ENCODE data around the gene NSD1. TPM values are rescaled to one million over a fixed set of nuclear protein-coding genes. Genes with fewer than 3 reads are reported as not detected.
A peak's percentile ranks its signal among the peaks of the same experiment; 100 is the strongest.

Gene NSD1
- total and polyA plus RNA-seq, 9 of the 15 experiments (the other 6 are each of a cell fraction or from before 2014, with no cell fraction given), result 3.8 to 51.0 (median 24.7) TPM

GRCh38 chr5:177311723-177312648 is 178.4 kb downstream of the NSD1 start, which contains the start of gene MXD3 (continued):
- TF ChIP-seq ADNP (tag; IDR thresholded peaks at IDR 0.05), result no peak
- TF ChIP-seq HIVEP1 (CRISPR knock-in tag; IDR thresholded peaks at IDR 0.05), result no peak
- peak; percentile 79; the same call in 1 of the 2 replicates for TF ChIP-seq JUN (IDR thresholded peaks at IDR 0.05; ENCODE audit: borderline replicate concordance, low read depth, low read length)
- peak; percentile 57; the same call in 1 of the 2 replicates for TF ChIP-seq JUN (CRISPR knock-in tag; IDR thresholded peaks at IDR 0.05; ENCODE audit: borderline replicate concordance)
- no peak for TF ChIP-seq DNMT1 (IDR thresholded peaks at IDR 0.05)
- TF ChIP-seq TEAD4 (IDR thresholded peaks at IDR 0.05; ENCODE audit: low read length), result no peak
- no peak for TF ChIP-seq TEAD4 (CRISPR knock-in tag; IDR thresholded peaks at IDR 0.05; ENCODE audit: borderline replicate concordance)
- TF ChIP-seq WHSC1 (IDR thresholded peaks at IDR 0.05; ENCODE audit: low read length), result no peak
- peak; percentile 27; the same call in 1 of the 2 replicates for TF ChIP-seq NFE2 (IDR thresholded peaks at IDR 0.05; ENCODE audit: low read depth)
- no peak for TF ChIP-seq ZSCAN32 (CRISPR knock-in tag; IDR thresholded peaks at IDR 0.05)
- no peak for TF ChIP-seq FOXJ3 (CRISPR knock-in tag; IDR thresholded peaks at IDR 0.05)
- TF ChIP-seq NFYB (IDR thresholded peaks at IDR 0.05; ENCODE audit: extremely low read depth, insufficient read length), result peak; percentile 95
- TF ChIP-seq GTF2B (IDR thresholded peaks at IDR 0.05; ENCODE audit: extremely low read depth, insufficient read length), result no peak
- TF ChIP-seq ZNF274 (IDR thresholded peaks at IDR 0.05; ENCODE audit: borderline replicate concordance, low read depth, low read length), result no peak
- TF ChIP-seq KAT2B (IDR thresholded peaks at IDR 0.05; ENCODE audit: low read depth, low read length), result no peak
- TF ChIP-seq CHAMP1 (IDR thresholded peaks at IDR 0.05), result no peak
- peak; percentile 91 for TF ChIP-seq ZFX (CRISPR knock-in tag; IDR thresholded peaks at IDR 0.05)
- peak; percentile 90 for TF ChIP-seq VEZF1 (CRISPR knock-in tag; IDR thresholded peaks at IDR 0.05)
- TF ChIP-seq ZFP91 (CRISPR knock-in tag; IDR thresholded peaks at IDR 0.05), result no peak
- no peak; the same call in 1 of the 2 replicates for TF ChIP-seq TFAP4 (CRISPR knock-in tag; IDR thresholded peaks at IDR 0.05; ENCODE audit: borderline replicate concordance)

Measured in K562 (cell line).